GM12875 (cell line): ENCODE measurements around the gene RNF157.
"Not testable (repeated sequence)": the region's sequence is repeated elsewhere in the genome, so short reads cannot be mapped to it uniquely, and the experiment has no call there.

Experiments
- H3K4me3 ChIP-seq: one replicate; pipeline ENCODE4 v1.5.1; 2011; ENCODE audit warnings: low read depth, low read length, control low read depth
- TF ChIP-seq, protein P1 (sequence below): IDR thresholded peaks from 2 replicates; pipeline ENCODE4 v1.5.1; 2011; ENCODE audit warnings: low read depth, mild to moderate bottlenecking, control low read depth, inconsistent platforms, low read length, moderate library complexity, borderline replicate concordance; ENCODE audit not compliant: insufficient read depth

Gene RNF157

DNA sequence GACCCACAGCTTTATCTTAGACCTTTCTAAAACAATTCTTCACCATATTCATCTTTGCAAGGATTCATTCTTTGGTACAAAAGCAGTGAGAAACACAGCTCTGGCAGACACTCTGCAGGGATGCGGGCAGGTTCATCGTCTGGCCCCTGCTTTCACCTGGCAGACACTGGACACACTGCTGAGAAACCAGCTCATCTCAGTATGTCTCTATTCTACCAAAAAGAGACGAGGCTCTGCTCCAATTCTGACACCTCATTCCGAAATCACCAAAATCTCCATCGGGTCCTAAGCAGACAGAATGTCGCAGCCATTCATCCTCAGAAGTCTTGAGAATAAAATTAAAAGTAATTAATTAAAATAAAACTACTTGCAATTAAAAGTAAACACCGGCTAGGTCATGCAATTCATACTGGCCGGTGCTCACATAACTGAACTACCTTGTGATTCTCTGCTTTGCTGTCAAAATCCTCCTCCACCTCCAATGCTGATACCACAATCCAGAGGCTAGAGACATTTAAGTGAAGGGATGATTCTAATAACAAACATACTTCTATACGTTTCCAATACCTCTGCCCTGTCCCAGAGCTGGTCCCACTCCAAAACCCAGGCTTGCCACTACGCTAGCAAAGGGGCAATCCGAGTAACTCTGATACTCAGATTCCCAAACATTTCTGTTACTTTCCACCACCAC lies 1.3 kb downstream of the RNF157 start:
- H3K4me3 ChIP-seq: no peak overlapping the region
- TF ChIP-seq, protein P1, sequence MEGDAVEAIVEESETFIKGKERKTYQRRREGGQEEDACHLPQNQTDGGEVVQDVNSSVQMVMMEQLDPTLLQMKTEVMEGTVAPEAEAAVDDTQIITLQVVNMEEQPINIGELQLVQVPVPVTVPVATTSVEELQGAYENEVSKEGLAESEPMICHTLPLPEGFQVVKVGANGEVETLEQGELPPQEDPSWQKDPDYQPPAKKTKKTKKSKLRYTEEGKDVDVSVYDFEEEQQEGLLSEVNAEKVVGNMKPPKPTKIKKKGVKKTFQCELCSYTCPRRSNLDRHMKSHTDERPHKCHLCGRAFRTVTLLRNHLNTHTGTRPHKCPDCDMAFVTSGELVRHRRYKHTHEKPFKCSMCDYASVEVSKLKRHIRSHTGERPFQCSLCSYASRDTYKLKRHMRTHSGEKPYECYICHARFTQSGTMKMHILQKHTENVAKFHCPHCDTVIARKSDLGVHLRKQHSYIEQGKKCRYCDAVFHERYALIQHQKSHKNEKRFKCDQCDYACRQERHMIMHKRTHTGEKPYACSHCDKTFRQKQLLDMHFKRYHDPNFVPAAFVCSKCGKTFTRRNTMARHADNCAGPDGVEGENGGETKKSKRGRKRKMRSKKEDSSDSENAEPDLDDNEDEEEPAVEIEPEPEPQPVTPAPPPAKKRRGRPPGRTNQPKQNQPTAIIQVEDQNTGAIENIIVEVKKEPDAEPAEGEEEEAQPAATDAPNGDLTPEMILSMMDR: no peak

DNA sequence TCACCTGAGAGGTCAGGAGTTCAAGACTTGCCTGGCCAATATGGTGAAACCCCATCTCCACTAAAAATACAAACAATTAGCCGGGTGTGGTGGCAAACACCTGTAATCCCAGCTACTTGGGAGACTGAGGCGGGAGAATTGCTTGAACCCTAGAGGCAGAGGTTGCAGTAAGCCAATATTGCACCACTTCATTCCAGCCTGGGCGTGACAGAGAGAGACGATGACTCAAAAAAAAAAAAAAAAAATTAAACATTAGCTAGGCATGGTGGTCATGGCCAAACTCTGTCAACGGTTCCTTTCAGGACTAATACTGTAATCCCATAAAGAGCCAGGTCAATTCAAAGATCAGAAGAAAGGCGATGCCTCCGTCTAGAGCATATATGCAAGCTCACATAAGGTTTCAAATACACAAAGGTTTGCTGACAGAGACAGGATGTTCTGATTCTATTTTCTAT lies 2.4 kb downstream of the RNF157 start:
- H3K4me3 ChIP-seq: no peak overlapping the region
- TF ChIP-seq, protein P1: no peak

DNA sequence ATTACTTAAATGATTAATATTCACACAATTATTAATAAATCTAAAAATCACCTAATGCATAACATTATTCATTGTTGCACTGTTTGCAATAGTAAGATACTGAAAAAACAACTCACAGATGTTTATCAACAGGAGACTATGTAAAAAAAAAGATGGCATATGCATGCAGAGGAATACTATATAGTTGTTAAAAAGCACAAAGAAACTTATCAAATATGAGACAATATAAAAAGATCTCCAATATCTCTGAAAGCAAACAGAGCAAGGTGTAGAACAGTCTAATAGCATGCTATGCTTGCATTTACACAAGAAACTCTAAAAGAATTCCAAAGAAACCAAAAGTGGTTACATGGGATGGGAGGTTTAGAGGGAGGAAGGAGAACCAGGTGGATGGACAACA lies 3.7 kb downstream of the RNF157 start:
- H3K4me3 ChIP-seq: no peak overlapping the region
- TF ChIP-seq, protein P1: no peak

DNA sequence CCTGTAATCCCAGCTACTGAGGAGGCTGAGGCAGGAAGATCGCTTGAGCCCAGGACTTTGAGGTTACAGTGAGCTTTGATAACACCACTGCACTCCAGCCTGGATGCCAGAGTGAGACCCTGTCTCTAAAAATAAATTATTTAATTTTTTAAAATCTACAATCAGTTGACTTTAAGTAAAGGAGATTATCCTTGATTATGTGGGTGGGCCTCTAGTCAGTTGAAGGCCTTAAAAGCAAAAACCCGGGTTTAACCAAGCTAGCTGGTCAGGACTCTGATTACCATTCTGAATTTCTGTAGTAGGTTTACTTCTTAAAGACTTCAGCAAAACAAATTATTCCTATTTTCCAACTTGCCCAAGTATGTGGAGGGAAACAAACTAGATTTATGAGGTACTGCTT lies 4.4 kb downstream of the RNF157 start:
- no peak overlapping the region for H3K4me3 ChIP-seq

DNA sequence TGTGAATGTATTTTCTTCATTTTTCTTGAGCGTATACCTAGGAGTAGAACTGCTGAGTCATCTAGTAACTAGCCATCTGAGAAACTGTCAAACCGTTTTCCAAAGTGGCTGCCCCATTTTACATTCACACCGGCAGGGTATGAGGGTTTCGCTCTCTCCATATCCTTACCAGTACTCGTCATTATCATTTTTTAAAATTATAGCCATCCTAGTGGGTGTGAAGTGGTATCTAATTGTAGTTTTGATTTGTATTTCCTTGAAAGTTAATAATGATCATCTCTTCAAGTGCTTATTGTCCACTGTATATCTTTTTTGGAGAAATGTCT lies 6.0 kb downstream of the RNF157 start:
- no peak overlapping the region for H3K4me3 ChIP-seq
- TF ChIP-seq, protein P1: no peak

More for the DNA sequence above, 4.4 kb downstream of the RNF157 start:
- TF ChIP-seq, protein P1: no peak

DNA sequence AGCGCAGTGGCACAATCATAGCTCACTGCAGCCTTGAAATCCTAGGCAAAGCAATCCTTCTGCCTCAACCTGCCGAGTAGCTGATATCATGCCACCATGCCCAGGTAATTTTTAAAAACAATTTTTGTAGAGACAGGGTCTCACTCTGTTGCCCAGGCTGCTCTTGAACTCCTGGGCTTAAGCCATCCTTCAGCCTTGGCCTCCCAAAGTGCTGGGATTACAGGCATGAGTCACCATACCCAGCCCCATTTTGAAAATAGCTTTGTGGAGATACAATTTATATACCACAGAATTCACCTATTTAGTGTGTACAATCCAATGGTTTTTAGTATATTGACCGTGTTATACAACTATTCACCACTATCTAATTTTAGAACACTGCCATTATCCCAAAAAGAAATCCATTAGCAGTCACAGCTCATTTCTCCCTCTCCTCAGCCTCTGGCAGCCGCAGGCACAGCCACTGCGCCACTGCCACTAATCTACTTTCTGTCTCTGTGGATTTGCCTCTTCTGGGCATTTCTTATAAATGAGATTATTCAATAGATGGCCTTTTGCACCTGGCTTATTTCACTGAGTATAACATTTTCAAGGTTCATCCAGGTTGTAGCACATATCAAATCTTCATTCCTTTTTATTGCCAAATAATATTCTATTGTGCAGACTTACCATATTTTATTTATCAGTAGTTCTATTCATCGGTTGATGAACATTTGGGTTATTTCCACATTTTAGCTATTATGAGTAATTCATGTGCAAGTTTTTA lies 6.5 kb downstream of the RNF157 start:
- H3K4me3 ChIP-seq: no peak overlapping the region
- TF ChIP-seq, protein P1: no peak

DNA sequence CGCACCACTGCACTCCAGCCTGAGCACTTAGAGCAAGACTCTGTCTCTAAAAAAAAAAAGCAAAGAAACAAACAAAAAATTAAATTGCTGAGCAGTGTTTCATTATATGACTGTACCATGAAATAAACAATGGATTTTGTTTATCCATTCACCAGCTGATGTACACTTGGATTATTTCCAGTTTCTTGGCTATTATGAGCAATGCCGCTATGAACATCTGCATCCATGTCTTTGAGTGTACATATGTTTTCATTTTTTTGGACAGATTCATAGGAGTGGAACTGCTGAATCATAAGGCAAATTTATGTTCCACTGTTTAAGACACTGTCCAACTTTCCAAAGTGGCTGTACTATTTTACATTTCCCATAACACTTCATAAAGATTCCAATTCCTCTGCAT lies 8.0 kb downstream of the RNF157 start:
- TF ChIP-seq, protein P1: no peak
- no peak overlapping the region for H3K4me3 ChIP-seq

DNA sequence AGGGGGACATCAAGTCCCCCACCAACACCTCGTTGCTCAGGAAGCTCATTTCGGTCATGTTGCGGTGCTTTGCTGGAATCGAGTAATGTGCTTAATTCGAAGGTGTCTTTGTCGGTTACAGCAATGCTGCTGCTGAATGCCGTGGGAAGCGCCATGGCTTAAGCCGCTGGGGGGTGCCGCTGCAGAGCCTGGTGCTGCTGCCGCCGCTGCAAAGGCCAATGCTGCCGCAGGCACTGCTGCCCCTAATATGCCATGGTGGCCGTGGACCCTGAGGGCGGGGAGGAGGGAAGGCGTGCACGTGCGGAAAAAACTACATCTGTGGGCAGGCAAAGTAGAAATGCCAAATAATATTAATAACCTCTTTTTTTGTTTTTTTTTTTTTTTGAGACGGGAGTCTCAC lies 13.5 kb downstream of the RNF157 start:
- not testable (repeated sequence) for H3K4me3 ChIP-seq

DNA sequence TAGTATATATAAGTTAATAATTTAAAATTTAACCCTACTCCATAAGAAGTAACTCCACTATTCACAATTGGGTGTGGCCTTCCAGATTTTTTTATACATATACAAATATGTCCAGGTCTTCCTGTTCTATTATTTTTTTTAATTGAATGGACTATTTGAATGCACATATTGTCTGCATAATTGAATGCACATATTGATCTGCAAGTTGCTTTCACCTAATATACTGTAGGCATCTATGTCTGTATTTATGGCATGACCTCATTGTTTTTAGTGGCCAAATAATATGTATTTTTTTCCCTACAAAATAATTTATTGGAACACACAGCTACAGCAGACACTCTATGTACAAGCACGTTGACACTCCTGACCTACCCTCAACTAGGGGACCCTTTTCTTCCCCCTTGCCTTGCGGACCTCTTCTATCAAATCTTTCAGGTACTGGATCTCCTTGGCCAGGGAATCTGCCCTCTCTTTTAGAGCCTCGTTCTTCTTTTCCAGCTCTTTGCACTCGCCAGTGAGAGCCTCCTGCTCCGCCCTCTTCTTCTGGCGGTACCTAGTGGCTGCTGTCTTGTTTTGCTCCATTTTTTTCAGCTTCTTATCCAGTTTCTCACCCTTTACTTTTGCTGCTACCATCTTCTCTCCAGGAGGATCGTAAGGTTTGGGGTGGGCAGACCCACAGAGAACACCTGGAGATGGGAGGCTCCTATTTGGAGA lies 14.8 kb downstream of the RNF157 start:
- not testable (repeated sequence) for H3K4me3 ChIP-seq
